ENCODE data around the gene RMND5B. TPM values are rescaled to one million over a fixed set of nuclear protein-coding genes. Genes with fewer than 3 reads are reported as not detected.
"Not testable (repeated sequence)": the region's sequence is repeated elsewhere in the genome, so short reads cannot be mapped to it uniquely, and the experiment has no call there.

RMND5B gene
- polyA plus RNA-seq, 1 experiment, result 39.6 TPM

DNA sequence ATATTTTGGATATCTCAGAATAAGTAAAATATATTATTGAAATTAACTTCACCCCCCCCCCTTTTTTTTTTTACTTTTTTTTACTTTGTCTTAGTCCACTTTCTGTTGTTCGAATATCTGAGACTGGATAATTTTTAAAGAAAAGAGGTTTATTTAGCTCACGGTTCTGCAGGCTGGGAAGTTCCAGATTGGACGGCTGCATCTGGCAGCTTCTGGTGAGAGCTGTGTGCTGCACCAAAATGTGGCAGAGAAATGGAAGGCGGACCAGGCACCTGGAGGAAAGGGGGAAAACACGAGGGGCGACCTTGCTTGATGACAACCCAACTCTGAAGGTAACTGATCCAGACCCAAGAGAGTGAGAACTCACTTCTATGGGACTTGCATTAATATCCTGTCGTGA lies 62.0 kb downstream of the RMND5B start:
- no peak for DNase-seq (ENCODE audit: low read depth)
- Histone ChIP-seq H3K4me3 (ENCODE audit: low read depth, low read length) (no peak overlapping the region), H3K27me3 (ENCODE audit: control insufficient read depth, insufficient read depth, low read length) (peaks cover 19% of the 10 kb centered on the region), H3K36me3 (ENCODE audit: control insufficient read depth, insufficient read depth, low read length) (no peaks in the 10 kb centered on the region)
- TF ChIP-seq, protein P1, sequence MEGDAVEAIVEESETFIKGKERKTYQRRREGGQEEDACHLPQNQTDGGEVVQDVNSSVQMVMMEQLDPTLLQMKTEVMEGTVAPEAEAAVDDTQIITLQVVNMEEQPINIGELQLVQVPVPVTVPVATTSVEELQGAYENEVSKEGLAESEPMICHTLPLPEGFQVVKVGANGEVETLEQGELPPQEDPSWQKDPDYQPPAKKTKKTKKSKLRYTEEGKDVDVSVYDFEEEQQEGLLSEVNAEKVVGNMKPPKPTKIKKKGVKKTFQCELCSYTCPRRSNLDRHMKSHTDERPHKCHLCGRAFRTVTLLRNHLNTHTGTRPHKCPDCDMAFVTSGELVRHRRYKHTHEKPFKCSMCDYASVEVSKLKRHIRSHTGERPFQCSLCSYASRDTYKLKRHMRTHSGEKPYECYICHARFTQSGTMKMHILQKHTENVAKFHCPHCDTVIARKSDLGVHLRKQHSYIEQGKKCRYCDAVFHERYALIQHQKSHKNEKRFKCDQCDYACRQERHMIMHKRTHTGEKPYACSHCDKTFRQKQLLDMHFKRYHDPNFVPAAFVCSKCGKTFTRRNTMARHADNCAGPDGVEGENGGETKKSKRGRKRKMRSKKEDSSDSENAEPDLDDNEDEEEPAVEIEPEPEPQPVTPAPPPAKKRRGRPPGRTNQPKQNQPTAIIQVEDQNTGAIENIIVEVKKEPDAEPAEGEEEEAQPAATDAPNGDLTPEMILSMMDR (IDR thresholded peaks at IDR 0.05; ENCODE audit: insufficient read depth, low read depth, low read length), result no peak
- ChIA-PET POLR2A (no interaction called here), CTCF (no interaction called here)

DNA sequence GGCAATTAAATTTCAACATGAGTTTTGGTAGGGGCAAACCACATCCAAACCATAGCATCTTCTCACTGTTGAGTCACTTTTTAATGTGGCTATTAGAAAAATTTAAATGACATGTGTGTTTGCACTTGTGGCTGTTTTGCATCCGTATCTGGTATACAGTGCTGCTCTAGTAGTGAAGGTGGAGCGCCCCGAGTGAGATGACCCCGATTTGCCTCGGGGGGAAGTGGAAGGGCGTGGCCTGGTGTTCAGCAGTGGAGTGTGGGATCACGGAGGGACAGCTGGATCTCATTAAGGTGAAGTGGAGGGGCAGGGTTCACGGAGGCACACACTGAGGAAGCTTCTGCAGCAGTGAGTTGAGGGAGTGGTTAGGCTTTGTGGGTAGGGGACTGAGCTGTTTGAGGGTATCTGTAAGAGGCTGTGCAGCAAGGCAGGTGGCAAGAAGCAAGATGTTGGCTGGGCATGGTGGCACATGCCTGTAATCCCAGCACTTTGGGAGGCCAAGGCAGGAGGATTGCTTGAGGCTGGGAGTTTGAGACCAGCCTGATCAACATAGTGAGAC lies 62.5 kb downstream of the RMND5B start:
- no peak for DNase-seq (ENCODE audit: low read depth)
- peaks cover 19% of the 10 kb centered on the region for H3K27me3 ChIP-seq (ENCODE audit: control insufficient read depth, insufficient read depth, low read length)
- TF ChIP-seq, protein P1 (IDR thresholded peaks at IDR 0.05; ENCODE audit: insufficient read depth, low read depth, low read length), result no peak
- H3K36me3 ChIP-seq (ENCODE audit: control insufficient read depth, insufficient read depth, low read length), result no peaks in the 10 kb centered on the region
- ChIA-PET POLR2A (no interaction called here), CTCF (interaction anchor here (0.7 kb wide), 1 partner anchor 9 kb away, joined by 4 read pairs; no protein-coding TSS in a partner anchor)
- no peak overlapping the region for H3K4me3 ChIP-seq (ENCODE audit: low read depth, low read length)

DNA sequence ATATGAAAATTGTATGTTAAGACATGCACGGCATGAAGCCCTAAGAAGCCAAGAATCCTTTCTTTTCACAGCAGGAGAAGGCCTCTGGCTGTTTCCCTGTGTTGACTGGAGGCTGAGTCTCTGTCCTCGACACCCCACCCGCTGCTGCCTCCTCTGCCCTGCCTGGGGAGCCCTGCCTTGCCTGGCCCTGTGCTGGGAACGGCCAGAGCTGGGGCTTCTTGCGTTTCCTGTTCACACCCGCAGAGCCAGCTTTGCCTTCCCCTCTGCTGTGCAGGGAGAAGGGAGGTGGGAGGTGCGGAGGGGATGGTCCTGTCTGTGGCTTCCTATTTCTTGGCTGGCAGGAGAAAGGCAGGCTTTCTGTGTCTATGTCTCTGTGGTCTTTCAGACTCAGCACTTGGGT lies 63.2 kb downstream of the RMND5B start:
- TF ChIP-seq, protein P1 (IDR thresholded peaks at IDR 0.05; ENCODE audit: insufficient read depth, low read depth, low read length), result no peak
- ChIA-PET CTCF (interaction anchor here (0.7 kb wide), 1 partner anchor 9 kb away, joined by 4 read pairs; no protein-coding TSS in a partner anchor), POLR2A (no interaction called here)
- Histone ChIP-seq H3K4me3 (ENCODE audit: low read depth, low read length) (no peak overlapping the region), H3K27me3 (ENCODE audit: control insufficient read depth, insufficient read depth, low read length) (peaks cover 19% of the 10 kb centered on the region), H3K36me3 (ENCODE audit: control insufficient read depth, insufficient read depth, low read length) (no peaks in the 10 kb centered on the region)
- DNase-seq (ENCODE audit: low read depth), result no peak

DNA sequence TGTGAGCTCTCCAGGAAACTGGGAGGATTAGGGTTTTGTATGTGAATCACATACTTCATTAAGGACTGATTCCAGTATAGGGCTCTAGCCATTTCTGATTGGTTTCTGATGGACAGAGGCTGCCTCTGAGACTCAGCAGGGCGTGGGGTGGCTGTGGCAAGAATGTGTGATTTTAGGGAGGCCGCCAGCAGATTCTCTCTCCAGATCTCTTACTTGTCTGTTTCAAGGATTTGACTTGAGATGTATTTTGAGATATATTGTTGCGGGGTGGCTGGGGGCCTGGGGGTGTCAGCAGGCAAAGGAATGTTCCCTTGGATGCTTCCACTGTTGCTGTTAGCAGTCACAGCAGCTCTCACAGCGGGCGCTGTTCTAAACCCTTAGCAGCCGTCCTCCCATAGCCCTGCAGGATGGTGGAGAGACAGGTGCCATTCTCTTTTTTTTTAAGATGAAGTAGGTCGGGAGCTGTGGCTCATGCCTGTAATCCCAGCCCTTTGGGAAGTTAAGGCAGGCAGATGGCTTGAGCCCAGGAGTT lies 65.5 kb downstream of the RMND5B start:
- TF ChIP-seq, protein P1 (IDR thresholded peaks at IDR 0.05; ENCODE audit: insufficient read depth, low read depth, low read length), result no peak
- Histone ChIP-seq H3K4me3 (ENCODE audit: low read depth, low read length) (no peak overlapping the region), H3K27me3 (ENCODE audit: control insufficient read depth, insufficient read depth, low read length) (peaks cover 18% of the 10 kb centered on the region), H3K36me3 (ENCODE audit: control insufficient read depth, insufficient read depth, low read length) (no peaks in the 10 kb centered on the region)
- no peak for DNase-seq (ENCODE audit: low read depth)
- CTCF ChIA-PET, result interaction anchor here (1.2 kb wide), 1 partner anchor 10 kb away, joined by 3 read pairs; no protein-coding TSS in a partner anchor
- POLR2A ChIA-PET, result no interaction called here

DNA sequence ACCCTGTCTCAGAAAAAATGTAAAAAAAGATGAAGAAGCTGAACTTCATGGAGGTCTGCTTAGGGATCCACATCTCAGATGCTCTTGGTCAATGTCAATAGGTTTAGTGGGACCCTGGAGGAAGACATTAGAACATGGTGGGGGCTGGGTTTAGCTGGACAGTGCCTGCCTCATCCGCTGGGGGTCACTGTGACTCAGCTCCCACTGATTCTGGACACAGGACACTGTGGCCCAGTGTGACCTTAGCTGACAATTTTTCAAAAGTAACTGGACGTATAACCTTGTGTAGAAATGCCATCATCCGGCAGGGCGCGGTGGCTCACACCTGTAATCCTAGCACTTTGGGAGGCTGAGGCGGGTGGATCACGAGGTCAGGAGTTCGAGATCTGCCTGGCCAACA lies 66.2 kb downstream of the RMND5B start:
- POLR2A ChIA-PET, result no interaction called here
- CTCF ChIA-PET, result interaction anchor here (0.8 to 1.2 kb wide), 2 partner anchors 11 to 25 kb away, joined by 3 read pairs; no protein-coding TSS in a partner anchor
- TF ChIP-seq, protein P1 (IDR thresholded peaks at IDR 0.05; ENCODE audit: insufficient read depth, low read depth, low read length), result peak; percentile 46

DNA sequence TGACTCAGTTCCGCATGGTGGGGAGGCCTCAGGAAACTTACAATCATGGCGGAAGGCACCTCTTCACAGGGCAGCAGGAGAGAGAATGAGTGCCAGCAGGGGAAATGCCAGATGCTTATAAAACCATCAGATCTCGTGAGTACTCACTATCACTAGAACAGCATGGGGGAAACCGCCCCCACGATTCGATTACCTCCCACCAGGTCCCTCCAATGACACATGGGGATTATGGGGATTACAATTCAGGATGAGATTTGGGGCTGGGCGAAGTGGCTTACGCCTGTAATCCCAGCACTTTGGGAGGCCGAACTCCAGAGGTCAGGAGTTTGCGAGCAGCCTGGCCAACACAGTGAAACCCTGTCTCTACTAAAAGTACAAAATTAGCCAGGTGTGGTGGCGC lies 67.3 kb downstream of the RMND5B start:
- H3K36me3 ChIP-seq (ENCODE audit: control insufficient read depth, insufficient read depth, low read length); CTCF ChIA-PET; H3K4me3 ChIP-seq (ENCODE audit: low read depth, low read length); DNase-seq (ENCODE audit: low read depth); POLR2A ChIA-PET: not testable (repeated sequence)
- H3K27me3 ChIP-seq (ENCODE audit: control insufficient read depth, insufficient read depth, low read length), result peaks cover 16% of the 10 kb centered on the region

More for the DNA sequence above, 66.2 kb downstream of the RMND5B start:
- no peak for DNase-seq (ENCODE audit: low read depth)
- H3K36me3 ChIP-seq (ENCODE audit: control insufficient read depth, insufficient read depth, low read length), result no peaks in the 10 kb centered on the region
- H3K4me3 ChIP-seq (ENCODE audit: low read depth, low read length), result no peak overlapping the region
- peaks cover 18% of the 10 kb centered on the region for H3K27me3 ChIP-seq (ENCODE audit: control insufficient read depth, insufficient read depth, low read length)

Data from BJ (cell line).